IPS-20b (cell line): ENCODE results near the gene TNFRSF12A.
A peak's percentile ranks its signal among the peaks of the same experiment; 100 is the strongest.

Source experiments
- H3K27ac ChIP-seq: one replicate; pipeline ENCODE4 v1.5.1; 2013; ENCODE audit warnings: low read length
- H3K27me3 ChIP-seq: 2 replicates; pipeline ENCODE4 v1.6.1; 2013; ENCODE audit warnings: mild to moderate bottlenecking, low read length, inconsistent platforms; ENCODE audit not compliant: insufficient read depth
- H3K36me3 ChIP-seq: 2 replicates; pipeline ENCODE4 v1.6.1; 2013; ENCODE audit warnings: low read depth, mild to moderate bottlenecking, inconsistent platforms, low read length, moderate library complexity; ENCODE audit not compliant: insufficient read depth
- H3K4me1 ChIP-seq: 2 replicates; pipeline ENCODE4 v1.6.1; 2013; ENCODE audit warnings: mild to moderate bottlenecking, control low read depth, inconsistent platforms, low read length, moderate library complexity; ENCODE audit not compliant: insufficient read depth
- H3K4me3 ChIP-seq: 2 replicates; pipeline ENCODE4 v1.5.1; 2013; ENCODE audit warnings: mild to moderate bottlenecking, low read length, inconsistent platforms
- H3K9ac ChIP-seq: 2 replicates; pipeline ENCODE4 v1.6.1; 2013; ENCODE audit warnings: low read depth, mild to moderate bottlenecking, inconsistent platforms, low read length, moderate library complexity
- H3K9me3 ChIP-seq: 2 replicates; pipeline ENCODE4 v1.6.1; 2013; ENCODE audit warnings: mild to moderate bottlenecking, low read depth, low read length, inconsistent platforms; ENCODE audit not compliant: insufficient read depth

Gene TNFRSF12A

DNA sequence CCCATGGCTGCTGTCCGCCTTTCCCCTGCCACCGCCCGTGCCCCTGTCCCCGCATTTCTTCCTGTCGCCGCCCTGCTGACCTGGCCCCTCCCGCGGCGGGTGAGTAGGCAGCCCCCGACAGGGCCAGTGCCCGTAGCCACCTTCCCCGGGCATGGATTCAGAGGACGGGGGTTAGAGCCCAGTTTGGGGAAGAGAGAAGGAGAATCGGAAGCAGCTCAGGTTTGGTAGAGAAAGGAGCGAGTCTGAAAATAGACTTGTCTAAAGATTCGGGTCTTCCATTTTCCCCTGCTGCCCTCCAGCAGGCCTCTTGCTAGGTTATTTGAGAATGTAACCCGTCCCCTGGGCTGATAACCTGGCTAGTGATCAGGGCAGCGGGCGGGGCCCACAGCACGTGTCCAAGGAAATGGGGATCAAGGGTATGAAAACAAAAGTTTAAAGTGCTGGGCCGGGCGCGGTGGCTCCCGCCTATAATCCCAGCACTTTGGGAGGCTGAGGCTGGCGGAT lies 15.3 kb upstream of the TNFRSF12A start:
- H3K27ac ChIP-seq, result no peak overlapping the region
- peaks cover 15% of the 10 kb centered on the region; the same call in 1 of the 2 replicates for H3K27me3 ChIP-seq
- no peak overlapping the region for H3K9ac ChIP-seq

GRCh38 chr16:3007059-3007956 lies 12.9 kb upstream of the TNFRSF12A start:
- Histone ChIP-seq H3K4me3 (peak overlapping the region; percentile 63), H3K27ac (peak overlapping the region; percentile 86), H3K9ac (peak overlapping the region; percentile 92), H3K9me3 (no peaks in the 10 kb centered on the region), H3K4me1 (peaks cover 31% of the 10 kb centered on the region), H3K27me3 (peaks cover 25% of the 10 kb centered on the region), H3K36me3 (no peaks in the 10 kb centered on the region)

More for the DNA sequence above, 15.3 kb upstream of the TNFRSF12A start:
- H3K9me3 ChIP-seq, result no peaks in the 10 kb centered on the region
- H3K4me1 ChIP-seq, result peaks cover 28% of the 10 kb centered on the region
- no peaks in the 10 kb centered on the region for H3K36me3 ChIP-seq
- H3K4me3 ChIP-seq, result peak overlapping the region; percentile 65

DNA sequence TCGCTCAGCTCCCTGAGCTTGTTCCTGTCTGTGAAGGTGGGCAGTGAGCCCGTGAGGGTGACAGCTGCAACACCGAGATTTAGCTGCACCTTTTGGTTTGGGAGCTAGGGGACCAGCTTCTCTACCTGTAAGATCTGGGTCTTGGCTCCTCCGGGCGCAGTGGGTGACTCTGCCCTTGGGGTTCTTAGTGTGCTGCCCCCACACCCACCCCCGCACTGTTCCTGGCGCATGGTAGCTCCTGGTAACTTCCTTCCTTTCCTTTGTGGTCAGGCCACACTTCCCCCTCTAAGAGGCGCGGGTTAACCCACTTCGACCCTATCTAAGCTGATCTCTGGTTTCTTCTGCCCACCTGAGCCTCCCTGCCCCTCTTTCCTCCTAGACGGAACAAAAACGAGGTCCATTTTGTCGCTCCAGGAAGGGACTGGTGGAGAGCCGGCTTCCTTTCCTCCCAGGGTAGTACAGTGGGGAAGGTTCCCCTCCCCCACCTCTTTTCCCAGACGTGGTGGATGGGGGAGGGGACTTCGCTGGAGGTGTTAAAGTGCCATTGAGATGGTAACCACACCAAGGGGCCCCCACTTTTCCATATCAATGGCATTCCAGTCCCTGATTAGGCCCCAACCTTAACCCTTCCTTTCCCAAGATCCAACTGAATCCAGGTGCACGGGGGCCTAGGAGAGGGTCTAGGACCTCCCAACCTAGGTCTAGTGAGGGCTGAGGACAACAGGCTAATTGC lies 12.0 kb upstream of the TNFRSF12A start:
- H3K27me3 ChIP-seq, result peaks cover 34% of the 10 kb centered on the region
- H3K9ac ChIP-seq, result peak overlapping the region; percentile 92
- H3K9me3 ChIP-seq, result no peaks in the 10 kb centered on the region
- H3K27ac ChIP-seq, result peak overlapping the region; percentile 94
- H3K4me3 ChIP-seq, result peak overlapping the region; percentile 63
- H3K4me1 ChIP-seq, result peaks cover 34% of the 10 kb centered on the region
- H3K36me3 ChIP-seq, result no peaks in the 10 kb centered on the region

GRCh38 chr16:3008690-3009037 lies 11.5 kb upstream of the TNFRSF12A start:
- Histone ChIP-seq H3K9me3 (no peaks in the 10 kb centered on the region), H3K4me3 (peak overlapping the region; percentile 63), H3K9ac (peak overlapping the region; percentile 83), H3K4me1 (peaks cover 37% of the 10 kb centered on the region), H3K27ac (peak overlapping the region; percentile 94), H3K36me3 (no peaks in the 10 kb centered on the region), H3K27me3 (peaks cover 39% of the 10 kb centered on the region)

DNA sequence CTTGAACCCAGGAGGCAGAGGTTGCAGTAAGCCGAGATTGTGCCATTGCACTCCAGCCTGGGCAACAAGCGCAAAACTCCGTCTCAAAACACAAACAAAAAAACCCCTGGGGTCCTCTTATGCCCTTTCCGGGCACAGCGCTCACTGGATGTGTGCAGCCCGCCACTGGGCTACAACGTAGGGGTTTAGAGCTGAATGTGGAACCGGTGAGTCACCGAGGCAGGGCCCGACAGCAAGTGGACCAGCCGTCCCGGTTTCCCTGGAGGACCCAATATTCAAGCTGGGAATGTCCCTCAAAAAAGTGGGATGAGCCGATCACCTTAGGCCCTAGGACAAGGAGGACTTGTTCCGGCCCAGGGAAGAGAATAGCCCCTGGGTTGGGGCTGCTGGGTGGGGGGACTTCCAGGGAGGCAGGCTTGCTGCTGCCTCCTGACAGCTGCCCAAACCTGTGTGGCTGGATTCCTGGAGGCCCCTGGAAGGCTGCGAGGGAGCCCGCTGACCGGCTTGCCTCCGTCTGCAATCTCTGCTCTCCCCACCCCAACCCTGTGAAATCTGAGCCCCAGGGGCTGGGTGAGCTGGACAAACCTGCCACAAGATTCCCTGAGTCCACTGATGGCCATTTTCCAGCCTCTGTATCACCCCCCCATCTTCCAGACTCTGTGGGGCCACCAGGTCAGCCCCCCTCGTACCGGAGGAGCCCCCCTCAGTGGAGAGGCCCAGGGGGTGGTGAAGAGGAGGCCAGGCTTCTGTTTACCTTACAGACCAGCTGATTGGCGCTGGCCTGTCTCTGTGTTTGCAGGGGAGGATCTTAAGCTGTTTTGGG lies 10.4 kb upstream of the TNFRSF12A start:
- Histone ChIP-seq H3K9me3 (no peaks in the 10 kb centered on the region), H3K4me3 (peak overlapping the region; percentile 63; the same call in 1 of the 2 replicates), H3K4me1 (peaks cover 42% of the 10 kb centered on the region), H3K27ac (peak overlapping the region; percentile 94), H3K36me3 (peaks cover 6% of the 10 kb centered on the region), H3K27me3 (peaks cover 42% of the 10 kb centered on the region), H3K9ac (peak overlapping the region; percentile 83)

DNA sequence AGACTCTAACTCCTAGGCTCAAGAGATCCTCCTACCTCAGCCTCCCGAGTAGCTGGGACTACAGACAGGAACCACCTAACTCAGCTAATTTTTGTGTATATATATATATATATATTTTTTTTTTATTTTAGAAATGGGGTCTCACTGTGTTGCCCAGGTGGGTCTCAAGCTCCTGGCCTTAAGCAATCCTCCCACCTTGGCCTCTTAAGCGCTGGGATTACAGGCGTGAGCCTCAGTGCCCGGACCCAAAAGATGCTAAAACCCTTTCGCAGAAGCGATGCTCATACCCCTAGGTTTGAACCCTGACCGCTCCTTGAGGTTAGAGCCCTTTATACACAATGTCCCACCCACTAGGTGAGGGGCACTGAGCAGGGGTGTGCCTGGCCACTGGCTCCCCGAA lies 9.7 kb upstream of the TNFRSF12A start:
- Histone ChIP-seq H3K4me3 (no peak overlapping the region), H3K9ac (peak overlapping the region; percentile 83; the same call in 1 of the 2 replicates), H3K27me3 (peaks cover 39% of the 10 kb centered on the region), H3K27ac (no peak overlapping the region), H3K36me3 (peaks cover 13% of the 10 kb centered on the region), H3K4me1 (peaks cover 45% of the 10 kb centered on the region), H3K9me3 (no peaks in the 10 kb centered on the region)

GRCh38 chr16:3012246-3012645 lies 7.9 kb upstream of the TNFRSF12A start:
- peak overlapping the region; percentile 26; the same call in 1 of the 2 replicates for H3K9ac ChIP-seq
- peaks cover 22% of the 10 kb centered on the region for H3K36me3 ChIP-seq
- no peaks in the 10 kb centered on the region for H3K9me3 ChIP-seq
- no peak overlapping the region for H3K27ac ChIP-seq
- H3K4me1 ChIP-seq, result peaks cover 37% of the 10 kb centered on the region
- H3K27me3 ChIP-seq, result peaks cover 34% of the 10 kb centered on the region
- peak overlapping the region; percentile 59 for H3K4me3 ChIP-seq

DNA sequence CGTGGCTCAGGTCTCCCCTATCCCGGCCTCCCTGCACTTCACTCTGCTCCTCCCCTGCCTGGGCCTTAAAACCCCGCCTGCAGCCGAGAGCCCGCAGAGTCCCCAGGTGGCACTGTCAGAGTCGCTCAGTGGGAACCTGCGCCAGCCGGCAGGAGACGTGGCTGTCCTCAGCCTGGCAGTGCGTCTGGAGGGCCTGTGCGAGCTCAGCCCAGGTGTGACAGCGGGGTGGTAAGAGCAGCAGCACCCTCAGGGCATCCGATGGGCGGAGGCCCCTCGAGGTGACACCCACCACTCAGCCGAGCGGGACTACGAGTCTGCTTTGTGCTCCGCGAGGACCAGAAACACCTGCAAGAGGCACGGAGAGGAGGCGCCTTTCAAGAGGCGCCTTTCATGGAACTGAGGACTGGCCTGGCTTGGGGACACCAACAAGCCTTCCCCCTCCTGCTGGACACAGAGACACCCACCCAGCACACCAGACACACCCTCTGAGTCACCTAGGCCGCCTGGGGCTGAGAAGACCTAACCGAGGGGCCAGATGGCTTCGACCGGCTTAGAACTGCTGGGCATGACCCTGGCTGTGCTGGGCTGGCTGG lies 7.2 kb upstream of the TNFRSF12A start, which contains the start of gene CLDN9:
CLDN9 (plus strand) TSS at position 96 of the 593 bp plus-strand sequence; CDS start at position 536, 440 bp downstream.
- Histone ChIP-seq H3K36me3 (peaks cover 22% of the 10 kb centered on the region), H3K27ac (no peak within 1 kb of the TSS), H3K4me1 (peaks cover 30% of the 10 kb centered on the region), H3K9me3 (no peaks in the 10 kb centered on the region), H3K27me3 (peaks cover 32% of the 10 kb centered on the region), H3K4me3 (peak within 1 kb of the TSS; percentile 59), H3K9ac (peak within 1 kb of the TSS; percentile 26; the same call in 1 of the 2 replicates)

DNA sequence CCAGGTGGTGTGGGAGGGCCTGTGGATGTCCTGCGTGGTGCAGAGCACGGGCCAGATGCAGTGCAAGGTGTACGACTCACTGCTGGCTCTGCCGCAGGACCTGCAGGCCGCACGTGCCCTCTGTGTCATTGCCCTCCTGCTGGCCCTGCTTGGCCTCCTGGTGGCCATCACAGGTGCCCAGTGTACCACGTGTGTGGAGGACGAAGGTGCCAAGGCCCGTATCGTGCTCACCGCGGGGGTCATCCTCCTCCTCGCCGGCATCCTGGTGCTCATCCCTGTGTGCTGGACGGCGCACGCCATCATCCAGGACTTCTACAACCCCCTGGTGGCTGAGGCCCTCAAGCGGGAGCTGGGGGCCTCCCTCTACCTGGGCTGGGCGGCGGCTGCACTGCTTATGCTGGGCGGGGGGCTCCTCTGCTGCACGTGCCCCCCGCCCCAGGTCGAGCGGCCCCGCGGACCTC lies 6.6 kb upstream of the TNFRSF12A start:
- no peak overlapping the region for H3K27ac ChIP-seq
- no peak overlapping the region for H3K9ac ChIP-seq
- H3K27me3 ChIP-seq, result peaks cover 32% of the 10 kb centered on the region
- no peak overlapping the region; the same call in 1 of the 2 replicates for H3K4me3 ChIP-seq
- peaks cover 22% of the 10 kb centered on the region for H3K36me3 ChIP-seq
- H3K9me3 ChIP-seq, result no peaks in the 10 kb centered on the region
- peaks cover 30% of the 10 kb centered on the region for H3K4me1 ChIP-seq

GRCh38 chr16:3013998-3014690 lies 6.0 kb upstream of the TNFRSF12A start:
- no peak overlapping the region for H3K4me3 ChIP-seq
- H3K36me3 ChIP-seq, result peaks cover 22% of the 10 kb centered on the region
- H3K9ac ChIP-seq, result no peak overlapping the region
- peaks cover 32% of the 10 kb centered on the region for H3K27me3 ChIP-seq
- no peak overlapping the region for H3K27ac ChIP-seq
- H3K9me3 ChIP-seq, result no peaks in the 10 kb centered on the region
- peaks cover 23% of the 10 kb centered on the region for H3K4me1 ChIP-seq
